OCI-LY1 (cell line): Measurements from ENCODE around the gene KCTD16.

ENCODE experiments used
- H2AFZ ChIP-seq: fragments of 200-600 bp; sonication (generic), shearing (Covaris generic); 2 replicates; pipeline ENCODE4 v1.6.0; 2014; ENCODE audit warnings: antibody characterized with exemption, mild to moderate bottlenecking, low read length
- H3F3A ChIP-seq: fragments of 200-600 bp; sonication (generic), shearing (Covaris generic); 2 replicates; pipeline ENCODE4 v1.6.0; 2014; ENCODE audit warnings: mild to moderate bottlenecking, antibody characterized with exemption, low read length, moderate library complexity; ENCODE audit not compliant: insufficient read depth
- H3K27ac ChIP-seq: fragments of 200-600 bp; sonication (generic); 2 replicates; pipeline ENCODE4 v1.5.1; 2014; ENCODE audit warnings: low read length, mixed run types, mild to moderate bottlenecking, low read depth; ENCODE audit not compliant: poor library complexity, severe bottlenecking
- H3K27me3 ChIP-seq: fragments of 200-600 bp; sonication (generic); 2 replicates; pipeline ENCODE4 v1.6.0; 2014; ENCODE audit warnings: antibody characterized with exemption, mild to moderate bottlenecking, low read length, moderate library complexity; ENCODE audit not compliant: insufficient read depth
- H3K36me3 ChIP-seq: fragments of 200-600 bp; sonication (generic); 2 replicates; pipeline ENCODE4 v1.6.1; 2014; ENCODE audit warnings: mild to moderate bottlenecking, antibody characterized with exemption, low read length, moderate library complexity, mixed read lengths; ENCODE audit not compliant: insufficient read depth
- H3K4me1 ChIP-seq: fragments of 200-600 bp; sonication (generic); 2 replicates; pipeline ENCODE4 v1.5.1; 2014; ENCODE audit warnings: mild to moderate bottlenecking, low read length, moderate library complexity; ENCODE audit not compliant: insufficient read depth, severe bottlenecking
- H3K4me2 ChIP-seq: fragments of 200-600 bp; sonication (generic), shearing (Covaris generic); 2 replicates; pipeline ENCODE4 v1.6.1; 2014; ENCODE audit warnings: low read length
- H3K4me3 ChIP-seq: fragments of 200-600 bp; sonication (generic); 2 replicates; pipeline ENCODE4 v1.5.1; 2014; ENCODE audit warnings: low read length, low read depth, mild to moderate bottlenecking, mixed read lengths; ENCODE audit not compliant: poor library complexity, severe bottlenecking
- H3K79me2 ChIP-seq: fragments of 200-600 bp; shearing (Covaris generic); 2 replicates; pipeline ENCODE4 v1.6.1; 2016; ENCODE audit warnings: mixed run types, low read length, mixed read lengths; ENCODE audit not compliant: insufficient read depth
- H3K9ac ChIP-seq: fragments of 200-600 bp; sonication (generic), shearing (Covaris generic); 2 replicates; pipeline ENCODE4 v1.6.1; 2014; ENCODE audit warnings: mild to moderate bottlenecking, low read length, mixed read lengths
- H3K9me2 ChIP-seq: fragments of 200-600 bp; sonication (generic), shearing (Covaris generic); 2 replicates; pipeline ENCODE4 v1.6.1; 2014; ENCODE audit warnings: low read depth, mild to moderate bottlenecking, low read length, mixed read lengths
- H3K9me3 ChIP-seq: fragments of 200-600 bp; shearing (Covaris generic); 2 replicates; pipeline ENCODE4 v1.6.1; 2014; ENCODE audit warnings: low read length, mixed read lengths
- H4K20me1 ChIP-seq: fragments of 200-600 bp; sonication (generic), shearing (Covaris generic); 2 replicates; pipeline ENCODE4 v1.6.0; 2016; ENCODE audit warnings: mild to moderate bottlenecking, low read length; ENCODE audit not compliant: insufficient read depth
- EZH2 ChIP-seq: fragments of 200-600 bp; sonication (generic), shearing (Covaris generic); IDR thresholded peaks from 2 replicates; pipeline ENCODE4 v1.8.0; 2017; ENCODE audit warnings: borderline replicate concordance, mixed run types, mild to moderate bottlenecking, antibody characterized with exemption, low read length, moderate library complexity, mixed read lengths
- TF ChIP-seq, protein P1 (sequence below): fragments of 200-600 bp; sonication (generic), shearing (Covaris generic); IDR thresholded peaks from 2 replicates; pipeline ENCODE4 v1.5.1; 2017; ENCODE audit warnings: mild to moderate bottlenecking, antibody characterized with exemption, low read length, moderate library complexity, mixed read lengths

The KCTD16 gene

GRCh38 chr5:144308174-144308573 is 137.5 kb downstream of the KCTD16 start:
- Histone ChIP-seq H3K4me1 (no peaks in the 10 kb centered on the region), H3K36me3 (no peaks in the 10 kb centered on the region), H3K4me3 (no peak overlapping the region), H3K9me2 (no peaks in the 10 kb centered on the region), H3K27ac (no peak overlapping the region), H3F3A (no peaks in the 10 kb centered on the region), H3K9me3 (no peaks in the 10 kb centered on the region), H2AFZ (no peak overlapping the region), H3K79me2 (no peaks in the 10 kb centered on the region), H4K20me1 (no peaks in the 10 kb centered on the region), H3K9ac (no peak overlapping the region), H3K27me3 (no peaks in the 10 kb centered on the region), H3K4me2 (no peak overlapping the region)
- TF ChIP-seq, protein P1, sequence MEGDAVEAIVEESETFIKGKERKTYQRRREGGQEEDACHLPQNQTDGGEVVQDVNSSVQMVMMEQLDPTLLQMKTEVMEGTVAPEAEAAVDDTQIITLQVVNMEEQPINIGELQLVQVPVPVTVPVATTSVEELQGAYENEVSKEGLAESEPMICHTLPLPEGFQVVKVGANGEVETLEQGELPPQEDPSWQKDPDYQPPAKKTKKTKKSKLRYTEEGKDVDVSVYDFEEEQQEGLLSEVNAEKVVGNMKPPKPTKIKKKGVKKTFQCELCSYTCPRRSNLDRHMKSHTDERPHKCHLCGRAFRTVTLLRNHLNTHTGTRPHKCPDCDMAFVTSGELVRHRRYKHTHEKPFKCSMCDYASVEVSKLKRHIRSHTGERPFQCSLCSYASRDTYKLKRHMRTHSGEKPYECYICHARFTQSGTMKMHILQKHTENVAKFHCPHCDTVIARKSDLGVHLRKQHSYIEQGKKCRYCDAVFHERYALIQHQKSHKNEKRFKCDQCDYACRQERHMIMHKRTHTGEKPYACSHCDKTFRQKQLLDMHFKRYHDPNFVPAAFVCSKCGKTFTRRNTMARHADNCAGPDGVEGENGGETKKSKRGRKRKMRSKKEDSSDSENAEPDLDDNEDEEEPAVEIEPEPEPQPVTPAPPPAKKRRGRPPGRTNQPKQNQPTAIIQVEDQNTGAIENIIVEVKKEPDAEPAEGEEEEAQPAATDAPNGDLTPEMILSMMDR = no peak
- no peak for TF ChIP-seq EZH2

DNA sequence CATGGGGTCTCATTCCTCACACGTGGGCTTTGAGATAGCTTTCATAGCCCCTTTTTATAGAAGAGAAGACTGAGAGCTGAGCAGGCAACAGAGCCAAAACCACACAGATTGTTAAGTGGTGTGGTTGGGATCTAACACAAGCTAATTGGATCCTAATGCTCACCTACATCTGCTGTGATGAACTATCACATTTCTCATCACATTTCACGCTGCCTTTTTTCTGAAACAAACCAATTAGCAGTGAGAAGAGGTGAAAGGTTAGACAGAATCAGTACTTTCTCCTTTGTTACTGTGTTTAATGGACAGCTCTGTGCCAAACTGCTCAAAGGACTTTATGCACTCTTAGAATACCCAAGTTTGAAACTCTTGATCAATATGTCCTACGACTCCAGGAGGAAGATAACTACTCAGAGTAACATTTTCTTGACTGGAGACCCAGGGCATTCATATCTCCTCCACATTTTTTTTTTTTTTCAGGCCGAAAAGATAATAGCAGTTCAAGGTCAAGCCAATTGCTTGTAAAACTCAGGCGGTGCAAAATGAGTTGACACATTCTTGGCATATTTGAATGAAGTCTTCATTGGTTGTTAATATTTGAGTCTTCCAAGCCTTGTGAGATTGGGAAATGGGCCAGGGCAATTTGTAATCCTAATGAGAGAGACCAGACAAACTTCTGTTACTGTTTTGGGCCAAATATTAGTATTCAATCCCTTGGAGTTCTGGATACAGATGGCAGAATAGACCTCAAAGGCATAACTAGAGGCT is 138.4 kb downstream of the KCTD16 start:
- Histone ChIP-seq H3K36me3 (no peaks in the 10 kb centered on the region), H3K9ac (no peak overlapping the region), H3K27ac (no peak overlapping the region), H3K27me3 (no peaks in the 10 kb centered on the region), H3K9me2 (no peaks in the 10 kb centered on the region), H3K9me3 (no peaks in the 10 kb centered on the region), H3F3A (no peaks in the 10 kb centered on the region), H3K79me2 (no peaks in the 10 kb centered on the region), H3K4me1 (no peaks in the 10 kb centered on the region), H3K4me2 (no peak overlapping the region), H2AFZ (no peak overlapping the region), H3K4me3 (no peak overlapping the region), H4K20me1 (no peaks in the 10 kb centered on the region)
- TF ChIP-seq, protein P1 = no peak
- TF ChIP-seq EZH2 = no peak

- no peaks in the 10 kb centered on the region for H3K9me3 ChIP-seq
- no peak overlapping the region for H3K27ac ChIP-seq
- TF ChIP-seq, protein P1 = no peak
- no peak for TF ChIP-seq EZH2
- H3K79me2 ChIP-seq = no peaks in the 10 kb centered on the region
- H3K27me3 ChIP-seq = no peaks in the 10 kb centered on the region
- H3K4me1 ChIP-seq = no peaks in the 10 kb centered on the region
- H3K9ac ChIP-seq = no peak overlapping the region
- no peaks in the 10 kb centered on the region for H3K36me3 ChIP-seq
- no peaks in the 10 kb centered on the region for H4K20me1 ChIP-seq
- H2AFZ ChIP-seq = no peak overlapping the region
- H3F3A ChIP-seq = no peaks in the 10 kb centered on the region
- H3K4me2 ChIP-seq = no peak overlapping the region
- H3K9me2 ChIP-seq = no peaks in the 10 kb centered on the region
- no peak overlapping the region for H3K4me3 ChIP-seq
Measured at GRCh38 chr5:144310621-144311020, 139.9 kb downstream of the KCTD16 start.
